NCI-H2029 (cell line): ENCODE data around the gene LDLR.
"Not testable (repeated sequence)": the region's sequence is repeated elsewhere in the genome, so short reads cannot be mapped to it uniquely, and the experiment has no call there.

Experiments used
- DNase-seq: peaks from one replicate; lab custom pipeline; 2025; lab: John Stamatoyannopoulos, UW

The LDLR gene

DNA sequence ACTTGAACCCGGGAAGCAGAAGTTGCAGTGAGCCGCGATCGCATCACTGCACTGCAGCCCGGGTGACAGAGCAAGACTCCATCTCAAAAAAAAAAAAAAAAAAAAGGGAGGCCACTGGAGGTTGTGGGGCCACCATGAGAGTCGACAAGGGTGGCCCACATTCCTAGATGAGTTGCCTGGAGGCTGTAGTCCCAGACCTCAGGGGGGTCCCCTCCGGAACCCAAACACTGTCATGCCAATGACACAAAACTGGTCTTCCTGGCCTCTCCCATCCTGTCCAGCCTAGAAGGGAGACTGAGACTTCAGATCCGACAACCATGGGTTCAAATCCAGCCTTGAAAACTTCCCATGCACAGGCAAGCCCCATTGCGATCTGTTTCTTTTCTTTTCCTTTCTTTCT lies 51.6 kb downstream of the LDLR start:
- DNase-seq = no peak

GRCh38 chr19:11141937-11142527 lies 52.8 kb downstream of the LDLR start:
- no peak for DNase-seq

- peak; percentile 82 for DNase-seq
Measured at GRCh38 chr19:11142528-11143171, 53.4 kb downstream of the LDLR start.

GRCh38 chr19:11145536-11145924 lies 56.3 kb downstream of the LDLR start:
- no peak for DNase-seq

DNA sequence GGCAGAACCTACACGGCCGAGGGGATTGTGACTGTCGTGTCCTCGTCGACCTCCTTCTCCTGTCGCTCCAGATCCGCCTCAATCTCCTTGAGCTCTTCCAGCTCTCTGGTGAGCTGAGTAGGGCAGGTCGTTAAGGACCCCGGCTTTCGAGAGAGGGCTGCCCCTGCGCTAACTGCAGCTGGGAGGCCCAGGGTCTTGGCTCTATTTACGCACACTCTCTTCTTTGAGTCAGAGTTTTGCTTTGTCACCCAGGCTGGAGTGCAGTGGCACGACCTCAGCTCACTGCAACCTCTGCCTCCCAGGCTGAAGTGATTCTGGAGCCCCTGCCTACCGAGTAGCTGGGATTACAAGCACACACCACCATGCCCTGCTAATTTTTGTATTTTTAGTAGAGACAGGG lies 58.7 kb downstream of the LDLR start:
- no peak for DNase-seq

DNA sequence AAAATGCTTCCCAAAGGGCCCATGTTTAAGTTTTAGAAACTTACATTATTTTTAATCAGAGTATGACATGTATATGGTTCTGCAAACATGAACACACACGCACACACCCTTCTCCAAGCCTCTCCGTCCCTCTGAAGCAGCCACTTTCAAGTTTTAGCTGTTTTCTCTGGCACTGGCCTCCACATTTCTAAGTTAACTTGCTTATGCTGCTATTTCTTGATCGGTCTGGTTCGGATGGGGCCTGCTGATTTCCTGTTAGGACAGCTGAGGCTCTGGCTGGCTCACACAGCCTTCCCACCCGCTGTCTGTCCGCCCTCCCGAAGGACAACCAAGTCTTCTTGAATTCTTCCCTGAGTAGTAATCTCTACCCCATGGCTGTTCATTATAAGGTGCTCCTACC lies 61.9 kb downstream of the LDLR start:
- DNase-seq = no peak

GRCh38 chr19:11152318-11153062 lies 63.2 kb downstream of the LDLR start:
- no peak for DNase-seq

- DNase-seq = no peak
Measured at GRCh38 chr19:11154683-11155047, 65.4 kb downstream of the LDLR start.

DNA sequence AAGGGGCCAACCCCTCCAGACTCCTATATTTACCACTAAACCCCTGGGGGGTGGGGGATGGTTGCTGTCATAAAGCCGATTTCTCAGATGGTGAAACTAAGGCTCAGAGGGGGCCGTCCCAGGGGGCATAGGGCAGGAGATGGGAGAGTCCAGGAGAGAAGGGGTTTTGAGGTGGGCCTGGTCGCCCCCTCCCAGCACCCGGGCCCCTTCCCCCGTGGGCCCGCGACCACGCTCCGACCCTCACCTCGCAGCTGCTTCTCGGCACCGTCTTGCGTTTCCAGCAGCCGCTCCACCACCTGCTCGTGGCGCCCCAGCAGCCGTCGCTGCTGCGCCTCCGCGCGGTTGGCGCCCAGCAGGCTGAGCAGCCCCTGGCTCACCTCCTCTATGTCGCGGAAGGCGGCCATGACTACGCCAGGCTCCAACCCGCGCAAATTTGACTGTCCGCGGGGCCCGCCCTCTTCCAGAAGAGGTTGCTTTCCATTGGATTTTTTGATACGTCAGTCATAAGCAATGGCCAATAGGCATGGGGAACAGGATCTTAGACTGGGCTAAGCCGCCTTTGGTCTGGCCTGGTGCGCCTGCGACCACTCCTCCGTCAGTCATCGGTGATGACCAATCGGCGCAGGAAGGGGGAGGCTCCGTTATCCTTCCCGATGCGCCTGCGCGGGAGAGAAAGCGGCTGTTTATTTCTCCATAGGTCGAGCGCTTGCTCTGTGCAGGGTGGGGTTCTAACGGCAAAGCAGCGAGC lies 66.3 kb downstream of the LDLR start, which contains the start of gene SPC24:
Gene SPC24, minus strand, starts transcription at position 410 of the 748 bp plus-strand sequence. Its CDS starts 6 bp downstream, at position 404.
- DNase-seq = peak; percentile 98

- no peak for DNase-seq
Measured at GRCh38 chr19:11159598-11160439, 70.6 kb downstream of the LDLR start.

- DNase-seq = not testable (repeated sequence)
Measured at GRCh38 chr19:11160440-11160768, 71.1 kb downstream of the LDLR start.

GRCh38 chr19:11164296-11164695 lies 75.0 kb downstream of the LDLR start:
- no peak for DNase-seq

DNA sequence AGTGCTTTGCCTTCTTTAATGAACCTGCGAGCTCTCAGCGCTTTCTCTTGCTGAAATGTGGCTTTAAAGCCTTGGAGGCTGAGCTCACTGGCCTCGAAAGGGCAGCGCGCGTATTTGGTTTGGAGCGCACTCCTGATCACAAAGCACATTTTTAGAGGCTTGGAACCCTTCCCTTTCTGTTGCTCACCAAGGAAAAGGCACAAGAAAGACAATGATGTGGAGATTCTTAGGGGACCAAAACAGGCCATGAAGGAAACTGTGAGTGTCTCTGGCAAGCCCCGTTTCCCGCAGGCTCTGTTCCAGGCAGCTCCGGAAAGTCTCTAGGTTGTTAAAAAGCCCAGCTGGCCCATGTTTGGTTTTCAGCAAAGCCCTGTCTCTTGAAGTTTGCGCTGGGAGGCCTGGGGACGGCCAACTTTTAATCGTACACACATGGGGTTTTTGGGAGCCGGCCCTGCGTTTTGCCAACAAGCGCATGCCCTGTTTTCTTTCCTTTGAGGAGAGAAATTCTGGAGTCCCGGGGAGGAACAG lies 75.7 kb downstream of the LDLR start:
- no peak for DNase-seq

DNA sequence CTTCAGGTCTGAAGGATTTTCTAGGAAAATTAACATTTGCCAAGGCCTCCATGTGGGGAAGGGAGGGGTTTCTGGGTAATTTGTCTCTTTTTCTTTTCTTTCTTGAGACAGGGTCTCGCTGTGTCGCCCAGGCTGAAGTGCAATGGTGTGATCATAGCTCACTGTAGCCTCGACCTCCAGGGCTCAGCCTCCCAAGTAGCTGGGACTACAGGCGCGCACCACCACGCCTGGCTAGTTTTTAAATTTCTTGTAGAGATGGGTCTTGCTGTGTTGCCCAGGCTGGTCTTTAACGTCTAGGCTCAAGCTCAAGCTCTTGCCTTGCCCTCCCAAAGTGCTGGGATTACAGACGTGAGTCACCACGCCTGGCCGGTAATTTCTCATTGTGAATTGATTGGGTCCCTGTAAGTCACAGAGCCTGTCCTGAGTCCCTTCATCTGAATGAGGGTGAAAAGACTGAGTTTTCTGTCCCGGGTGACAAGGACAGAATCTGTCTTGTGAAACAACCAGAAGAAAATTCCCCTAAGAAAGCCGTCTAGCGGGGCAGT lies 76.3 kb downstream of the LDLR start:
- DNase-seq = no peak

- DNase-seq = no peak
Measured at GRCh38 chr19:11166281-11167142, 77.2 kb downstream of the LDLR start.

GRCh38 chr19:11168568-11168967 lies 79.3 kb downstream of the LDLR start:
- no peak for DNase-seq

DNA sequence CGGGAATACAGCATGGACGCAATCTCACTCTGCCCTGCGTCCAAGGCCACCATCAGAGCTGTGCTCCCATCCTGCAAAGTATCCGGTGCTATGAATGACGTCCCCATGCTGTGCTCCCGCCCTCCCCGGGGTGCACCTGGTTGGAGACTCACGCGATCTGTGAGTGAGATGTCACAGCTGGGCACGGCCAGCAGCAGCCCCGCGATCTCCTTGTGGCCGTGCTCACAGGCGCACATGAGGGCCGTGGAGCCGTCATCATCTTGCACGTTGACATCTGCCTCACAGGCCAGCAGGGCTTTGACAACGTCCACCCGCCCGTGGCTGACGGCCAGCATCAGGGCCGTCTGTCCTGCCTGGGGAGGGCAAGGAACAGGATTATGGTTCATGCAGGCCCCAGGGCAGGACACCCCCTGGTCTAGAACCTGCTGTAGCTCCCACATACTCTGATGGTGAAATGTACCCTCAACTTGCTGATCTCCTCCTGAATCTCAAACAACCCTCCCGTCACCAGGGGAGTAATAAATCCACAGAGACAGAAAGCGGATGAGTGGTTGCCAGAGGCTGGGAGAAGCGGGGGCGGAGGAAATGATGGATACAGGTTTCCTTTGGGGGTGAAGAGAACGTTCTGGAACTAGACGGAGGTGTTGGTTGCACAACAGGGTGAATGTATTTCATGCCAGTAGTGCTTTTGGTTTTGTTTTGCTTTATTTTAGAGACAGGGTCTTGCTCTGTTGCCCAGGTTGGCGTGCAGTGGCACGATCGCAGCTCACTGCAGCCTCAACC lies 80.8 kb downstream of the LDLR start:
- DNase-seq = no peak

DNA sequence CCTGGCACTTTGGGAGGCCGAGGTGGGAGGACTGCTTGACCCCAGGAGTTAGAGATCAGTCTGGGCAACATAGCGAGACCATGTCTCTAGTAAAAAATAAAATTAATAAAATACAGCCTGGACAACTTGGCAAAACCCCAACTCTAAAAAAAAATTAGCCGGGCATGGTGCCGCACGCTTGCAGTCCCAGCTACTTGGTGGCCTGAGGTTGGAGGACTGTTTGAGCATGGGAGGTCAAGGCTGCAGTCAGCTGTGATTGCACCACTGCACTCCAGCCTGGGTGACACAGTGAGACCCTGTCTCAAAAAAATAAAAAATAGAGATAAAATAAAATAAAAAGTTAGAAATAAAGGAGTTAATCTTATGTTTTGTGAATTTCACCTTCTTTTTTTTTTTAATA lies 81.9 kb downstream of the LDLR start:
- no peak for DNase-seq

DNA sequence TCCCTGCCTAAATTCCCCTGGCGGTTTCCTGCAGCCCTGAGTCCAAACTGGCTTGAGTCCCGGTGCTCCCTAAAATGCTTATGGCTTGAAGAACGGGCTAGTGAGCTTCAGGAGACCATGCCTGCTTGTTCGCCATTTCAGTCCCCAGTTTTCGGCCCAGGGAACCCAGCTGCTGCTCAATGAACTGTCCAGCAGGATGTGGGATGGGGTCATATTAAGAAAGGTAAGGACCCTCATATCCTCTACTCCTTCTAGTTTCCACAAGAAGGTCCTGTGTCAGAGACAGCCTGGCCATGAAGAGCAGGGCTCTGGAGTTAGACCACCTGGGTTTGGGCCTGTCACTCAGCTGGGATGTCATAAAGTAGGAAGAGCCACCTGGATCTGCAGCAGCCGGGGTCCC lies 83.3 kb downstream of the LDLR start:
- DNase-seq = no peak
